Trophoblast cell (in vitro differentiated cells and primary cell): ENCODE data around the gene HLA-DQA1.
"Not testable (repeated sequence)": the region's sequence is repeated elsewhere in the genome, so short reads cannot be mapped to it uniquely, and the experiment has no call there.

ENCODE experiments used
- DNase-seq, 2 donors: peaks; one replicate each; pipeline ENCODE4 v3.0.0-alpha.2; 2016
- H2AFZ ChIP-seq: 2 replicates; pipeline ENCODE4 v1.6.1; 2013; ENCODE audit warnings: low read length, moderate library complexity, mild to moderate bottlenecking; ENCODE audit not compliant: insufficient read depth, poor library complexity
- H2AK5ac ChIP-seq: 2 replicates; pipeline ENCODE4 v1.6.1; 2013; ENCODE audit warnings: mild to moderate bottlenecking, low read length
- H2BK120ac ChIP-seq: 2 replicates; pipeline ENCODE4 v1.6.1; 2013; ENCODE audit warnings: low read length, mild to moderate bottlenecking, moderate library complexity; ENCODE audit not compliant: insufficient read depth, poor library complexity
- H2BK12ac ChIP-seq: 2 replicates; pipeline ENCODE4 v1.6.1; 2013; ENCODE audit warnings: mild to moderate bottlenecking, low read length, moderate library complexity
- H2BK5ac ChIP-seq: 2 replicates; pipeline ENCODE4 v1.6.1; 2013; ENCODE audit warnings: low read length, low read depth, moderate library complexity, mild to moderate bottlenecking; ENCODE audit not compliant: poor library complexity
- H3K14ac ChIP-seq: 2 replicates; pipeline ENCODE4 v1.6.1; 2013; ENCODE audit warnings: mild to moderate bottlenecking, low read length
- H3K18ac ChIP-seq: 2 replicates; pipeline ENCODE4 v1.6.1; 2013; ENCODE audit warnings: mild to moderate bottlenecking, low read length
- H3K23ac ChIP-seq: 2 replicates; pipeline ENCODE4 v1.6.1; 2013; ENCODE audit warnings: low read length
- H3K27ac ChIP-seq: 2 replicates; pipeline ENCODE4 v1.5.1; 2013; ENCODE audit warnings: low read depth, mild to moderate bottlenecking, inconsistent platforms, low read length, moderate library complexity
- H3K27me3 ChIP-seq: 2 replicates; pipeline ENCODE4 v1.6.1; 2013; ENCODE audit warnings: inconsistent platforms, mild to moderate bottlenecking, low read length, moderate library complexity; ENCODE audit not compliant: insufficient read depth
- H3K36me3 ChIP-seq, 2 experiments: 1 replicate in 1 of 2; 2 replicates in 1 of 2; pipeline ENCODE4 v1.6.1; 2013; ENCODE audit warnings: low read length in 2 of 2, mild to moderate bottlenecking in 2 of 2, moderate library complexity in 1 of 2; ENCODE audit not compliant: insufficient read depth in 2 of 2, control insufficient read depth in 1 of 2
- H3K4ac ChIP-seq: 2 replicates; pipeline ENCODE4 v1.6.1; 2013; ENCODE audit warnings: low read depth, mild to moderate bottlenecking, low read length, moderate library complexity
- H3K4me1 ChIP-seq, 2 experiments: 1 replicate in 1 of 2; 2 replicates in 1 of 2; pipeline ENCODE4 v1.6.1; 2013; ENCODE audit warnings: low read length in 2 of 2, mild to moderate bottlenecking in 2 of 2, moderate library complexity in 1 of 2; ENCODE audit not compliant: insufficient read depth in 2 of 2, control insufficient read depth in 1 of 2
- H3K4me2 ChIP-seq: 2 replicates; pipeline ENCODE4 v1.6.1; 2013; ENCODE audit warnings: inconsistent platforms, mild to moderate bottlenecking, low read length, moderate library complexity
- H3K4me3 ChIP-seq: 2 replicates; pipeline ENCODE4 v1.5.1; 2013; ENCODE audit warnings: mild to moderate bottlenecking, low read depth, low read length, inconsistent platforms
- H3K79me1 ChIP-seq: one replicate; pipeline ENCODE4 v1.6.1; 2013; ENCODE audit warnings: low read length
- H3K79me2 ChIP-seq: 2 replicates; pipeline ENCODE4 v1.6.1; 2013; ENCODE audit warnings: low read length, mild to moderate bottlenecking; ENCODE audit not compliant: control insufficient read depth, insufficient read depth, poor library complexity
- H3K9ac ChIP-seq: 2 replicates; pipeline ENCODE4 v1.6.1; 2013; ENCODE audit warnings: mild to moderate bottlenecking, low read length
- H3K9me3 ChIP-seq: 2 replicates; pipeline ENCODE4 v1.6.1; 2013; ENCODE audit warnings: low read depth, mild to moderate bottlenecking, control low read depth, inconsistent platforms, low read length; ENCODE audit not compliant: insufficient read depth
- H4K12ac ChIP-seq: 2 replicates; pipeline ENCODE4 v1.6.1; 2013; ENCODE audit warnings: low read depth, mild to moderate bottlenecking, low read length, moderate library complexity
- H4K8ac ChIP-seq: 2 replicates; pipeline ENCODE4 v1.6.1; 2013; ENCODE audit warnings: low read depth, mild to moderate bottlenecking, low read length, moderate library complexity
- H4K91ac ChIP-seq: one replicate; pipeline ENCODE4 v1.6.1; 2013; ENCODE audit warnings: low read depth, mild to moderate bottlenecking, low read length, moderate library complexity
- WGBS: extraction: QIAGEN DNeasy Blood & Tissue Kit; methylation state at CpG from one replicate; pipeline ENCODE4 v1.1.7; 2013; ENCODE audit warnings: missing lambda C conversion rate; ENCODE audit not compliant: insufficient read length, insufficient coverage; ENCODE audit errors: extremely low coverage; 5-methylcytosine and 5-hydroxymethylcytosine counted together

Gene HLA-DQA1

DNA sequence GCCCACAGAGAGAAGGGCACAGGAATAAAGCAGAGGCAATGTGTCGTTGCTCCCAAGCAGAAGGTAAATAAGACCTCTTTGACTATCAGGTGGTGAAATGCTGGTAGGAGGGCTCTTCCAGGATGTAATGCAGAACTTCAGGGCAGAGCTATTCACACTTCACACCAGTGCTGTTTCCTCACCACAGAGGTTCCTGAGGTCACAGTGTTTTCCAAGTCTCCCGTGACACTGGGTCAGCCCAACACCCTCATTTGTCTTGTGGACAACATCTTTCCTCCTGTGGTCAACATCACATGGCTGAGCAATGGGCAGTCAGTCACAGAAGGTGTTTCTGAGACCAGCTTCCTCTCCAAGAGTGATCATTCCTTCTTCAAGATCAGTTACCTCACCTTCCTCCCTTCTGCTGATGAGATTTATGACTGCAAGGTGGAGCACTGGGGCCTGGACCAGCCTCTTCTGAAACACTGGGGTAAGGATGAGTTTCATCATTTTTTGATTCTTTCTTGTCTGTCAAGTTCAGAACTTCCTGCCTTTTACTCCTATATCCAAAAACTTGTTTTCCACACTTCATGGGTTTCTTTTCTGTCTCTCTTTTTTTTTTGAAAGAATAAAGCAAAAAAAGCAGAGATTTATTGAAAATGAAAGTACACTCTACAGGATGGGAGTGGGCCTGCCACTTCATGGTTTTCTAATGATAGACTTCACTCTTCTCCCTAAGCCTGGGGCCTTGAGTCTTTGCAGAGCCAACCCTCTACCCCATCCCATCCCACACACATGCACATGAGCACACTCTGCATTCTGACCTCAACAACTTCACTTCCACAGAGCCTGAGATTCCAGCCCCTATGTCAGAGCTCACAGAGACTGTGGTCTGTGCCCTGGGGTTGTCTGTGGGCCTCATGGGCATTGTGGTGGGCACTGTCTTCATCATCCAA, 4.8 kb downstream of the HLA-DQA1 start:
- DNase-seq, result peak in 1 of 2 donors; percentile 12
- H3K9me3 ChIP-seq, H2BK5ac ChIP-seq, H2AK5ac ChIP-seq, H2AFZ ChIP-seq, H2BK120ac ChIP-seq, H3K18ac ChIP-seq, H4K12ac ChIP-seq, H4K91ac ChIP-seq, H3K79me2 ChIP-seq, H3K4me1 ChIP-seq, H3K4me3 ChIP-seq, H4K8ac ChIP-seq, H3K4ac ChIP-seq, H3K27ac ChIP-seq, H3K36me3 ChIP-seq, H2BK12ac ChIP-seq, H3K27me3 ChIP-seq, H3K23ac ChIP-seq, H3K79me1 ChIP-seq, H3K9ac ChIP-seq, H3K4me2 ChIP-seq, H3K14ac ChIP-seq: not testable (repeated sequence)
- WGBS, result no CpG with 5 or more reads among the region's 2 CpGs

DNA sequence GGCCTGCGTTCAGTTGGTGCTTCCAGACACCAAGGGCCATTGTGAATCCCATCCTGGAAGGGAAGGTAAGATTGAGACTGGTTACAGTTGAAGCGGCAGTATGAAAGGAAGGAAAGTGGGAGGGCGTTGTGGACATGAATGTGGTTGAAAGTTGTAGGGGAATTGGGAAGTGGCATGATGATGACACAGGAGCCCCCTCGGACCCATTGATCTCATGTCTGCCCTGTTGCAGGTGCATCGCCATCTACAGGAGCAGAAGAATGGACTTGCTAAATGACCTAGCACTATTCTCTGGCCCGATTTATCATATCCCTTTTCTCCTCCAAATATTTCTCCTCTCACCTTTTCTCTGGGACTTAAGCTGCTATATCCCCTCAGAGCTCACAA, 5.5 kb downstream of the HLA-DQA1 start:
- Histone ChIP-seq H2BK12ac (no peak overlapping the region), H3K27ac (no peak overlapping the region), H3K79me1 (no peaks in the 10 kb centered on the region), H2AFZ (no peak overlapping the region), H3K4me3 (no peak overlapping the region), H3K14ac (no peak overlapping the region), H3K9ac (no peak overlapping the region), H3K36me3 (no peaks in the 10 kb centered on the region), H3K23ac (no peak overlapping the region), H3K4me1 (no peaks in the 10 kb centered on the region), H2AK5ac (no peak overlapping the region), H3K27me3 (no peaks in the 10 kb centered on the region), H2BK5ac (no peak overlapping the region), H3K79me2 (no peaks in the 10 kb centered on the region), H4K12ac (no peak overlapping the region), H3K4me2 (no peak overlapping the region), H2BK120ac (no peak overlapping the region), H3K18ac (no peak overlapping the region), H3K4ac (no peak overlapping the region), H3K9me3 (no peaks in the 10 kb centered on the region), H4K8ac (no peak overlapping the region), H4K91ac (no peak overlapping the region)
- WGBS, result no CpG with 5 or more reads among the region's 6 CpGs
- no peak for DNase-seq

DNA sequence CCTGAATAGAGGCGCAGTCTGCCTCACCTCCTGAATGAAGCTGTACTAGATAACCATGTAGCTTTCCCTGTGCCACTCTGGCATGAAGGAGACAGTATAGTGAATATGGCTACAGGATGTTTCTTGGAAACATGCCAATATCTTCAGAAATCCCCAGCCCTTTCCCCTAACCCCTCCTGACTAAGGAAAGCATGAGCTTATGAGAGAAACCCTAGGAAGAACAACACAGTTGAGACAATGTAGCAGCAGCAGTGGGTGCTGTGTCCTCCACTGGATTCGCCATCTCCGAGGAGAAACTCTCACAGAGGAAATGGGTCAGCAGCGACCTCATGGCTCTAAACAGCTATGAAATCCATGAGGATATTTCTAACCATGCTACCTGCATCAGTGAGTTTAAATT, 6.7 kb downstream of the HLA-DQA1 start:
- Histone ChIP-seq H2BK5ac (no peak overlapping the region), H4K12ac (no peak overlapping the region), H3K27ac (no peak overlapping the region), H4K91ac (no peak overlapping the region), H3K4ac (no peak overlapping the region), H2BK120ac (no peak overlapping the region), H3K4me3 (no peak overlapping the region), H3K79me1 (no peaks in the 10 kb centered on the region), H4K8ac (no peak overlapping the region), H3K9ac (no peak overlapping the region), H3K4me2 (no peak overlapping the region), H2AK5ac (no peak overlapping the region), H3K18ac (no peak overlapping the region), H3K14ac (no peak overlapping the region), H2BK12ac (no peak overlapping the region), H3K36me3 (no peaks in the 10 kb centered on the region), H3K4me1 (no peaks in the 10 kb centered on the region), H3K9me3 (no peaks in the 10 kb centered on the region), H3K23ac (no peak overlapping the region), H2AFZ (no peak overlapping the region), H3K27me3 (no peaks in the 10 kb centered on the region), H3K79me2 (no peaks in the 10 kb centered on the region)
- DNase-seq, result no peak
- no CpG with 5 or more reads among the region's 4 CpGs for WGBS

DNA sequence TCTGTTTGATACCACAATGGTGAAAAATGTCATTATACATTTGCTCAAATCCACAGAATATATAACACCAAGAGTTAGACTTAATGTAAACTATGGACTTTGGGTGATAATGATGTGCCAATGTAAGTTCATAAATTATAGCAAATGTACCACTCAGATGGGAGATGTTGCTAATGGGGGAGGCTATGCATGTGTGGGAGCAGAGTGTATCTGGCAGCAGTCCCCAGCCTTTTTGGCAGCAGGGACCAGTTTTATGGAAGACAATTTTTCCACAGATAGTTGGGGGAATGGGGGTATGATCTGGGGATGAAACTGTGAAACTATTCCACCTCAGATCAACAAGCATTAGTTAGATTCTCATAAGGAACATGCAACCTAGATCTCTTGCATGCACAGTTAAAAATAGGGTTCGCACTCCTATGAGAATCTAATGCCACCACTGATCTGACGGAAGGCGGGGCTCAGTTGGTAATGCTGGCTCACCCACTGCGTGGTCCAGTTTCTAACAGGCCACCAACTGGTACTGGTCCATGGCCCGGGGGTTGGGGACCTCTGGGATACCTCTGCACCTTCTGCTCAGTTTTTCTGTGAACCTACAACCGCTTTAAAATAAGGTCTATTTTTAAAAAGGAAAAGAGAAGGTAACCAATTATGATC, 8.0 kb downstream of the HLA-DQA1 start:
- Histone ChIP-seq H3K18ac (no peak overlapping the region), H3K4me2 (no peak overlapping the region), H3K9me3 (no peaks in the 10 kb centered on the region), H3K36me3 (no peaks in the 10 kb centered on the region), H4K8ac (no peak overlapping the region), H3K27ac (no peak overlapping the region), H3K14ac (no peak overlapping the region), H3K9ac (no peak overlapping the region), H2BK5ac (no peak overlapping the region), H2BK12ac (no peak overlapping the region), H3K4me3 (no peak overlapping the region), H3K23ac (no peak overlapping the region), H3K4ac (no peak overlapping the region), H2AFZ (no peak overlapping the region), H3K4me1 (no peaks in the 10 kb centered on the region), H4K12ac (no peak overlapping the region), H2BK120ac (no peak overlapping the region), H3K79me1 (no peaks in the 10 kb centered on the region), H2AK5ac (no peak overlapping the region), H4K91ac (no peak overlapping the region), H3K79me2 (no peaks in the 10 kb centered on the region), H3K27me3 (no peaks in the 10 kb centered on the region)
- no peak for DNase-seq
- WGBS, result no CpG with 5 or more reads among the region's 6 CpGs
